Measurements from ENCODE around the gene SIPA1L3.
"Not testable (repeated sequence)": the region's sequence is repeated elsewhere in the genome, so short reads cannot be mapped to it uniquely, and the experiment has no call there.

SIPA1L3 gene

GRCh38 chr19:37920591-37921450 is 13.8 kb downstream of the SIPA1L3 start:
- DNase-seq (ENCODE audit: low read depth) = no peak

DNA sequence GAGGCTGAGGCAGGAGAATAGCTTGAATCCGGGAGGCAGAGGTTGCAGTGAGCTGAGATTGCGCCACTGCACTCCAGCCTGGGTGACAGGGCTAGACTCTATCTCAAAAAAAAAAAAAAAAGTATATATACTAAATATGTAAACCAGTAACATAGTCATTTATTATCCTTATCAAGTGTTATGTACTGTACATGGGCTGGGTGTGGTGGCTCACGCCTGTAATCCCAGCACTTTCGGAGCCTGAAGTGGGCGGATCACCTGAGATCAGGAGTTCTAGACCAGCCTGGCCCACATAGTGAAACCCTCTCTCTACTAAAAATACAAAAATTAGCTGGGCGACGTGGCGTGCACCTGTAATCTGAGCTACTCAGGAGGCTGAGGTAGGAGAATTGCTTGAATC is 17.6 kb downstream of the SIPA1L3 start:
- DNase-seq (ENCODE audit: low read depth) = not testable (repeated sequence)

DNA sequence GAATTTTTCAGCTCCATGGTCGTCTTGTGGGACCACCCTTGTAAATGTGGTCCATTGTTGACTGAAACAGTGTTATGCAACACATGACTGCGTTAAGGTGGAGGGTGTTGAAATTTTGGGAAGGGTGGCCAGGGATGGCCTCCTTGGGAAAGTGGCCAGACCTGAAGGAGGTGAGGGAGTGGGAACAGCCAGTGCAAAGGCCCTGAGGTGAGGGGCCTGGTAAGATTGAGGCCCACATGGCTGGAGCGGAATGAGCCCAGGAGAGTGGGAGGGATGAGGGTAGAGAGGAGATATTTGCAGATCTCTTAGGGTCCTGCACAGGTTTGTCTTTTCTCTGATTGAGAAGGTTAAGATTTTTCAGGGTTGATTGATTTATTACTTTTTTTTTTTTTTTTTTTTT is 18.2 kb downstream of the SIPA1L3 start:
- DNase-seq (ENCODE audit: low read depth) = no peak

GRCh38 chr19:37926255-37926654 is 19.2 kb downstream of the SIPA1L3 start:
- DNase-seq (ENCODE audit: low read depth) = no peak

DNA sequence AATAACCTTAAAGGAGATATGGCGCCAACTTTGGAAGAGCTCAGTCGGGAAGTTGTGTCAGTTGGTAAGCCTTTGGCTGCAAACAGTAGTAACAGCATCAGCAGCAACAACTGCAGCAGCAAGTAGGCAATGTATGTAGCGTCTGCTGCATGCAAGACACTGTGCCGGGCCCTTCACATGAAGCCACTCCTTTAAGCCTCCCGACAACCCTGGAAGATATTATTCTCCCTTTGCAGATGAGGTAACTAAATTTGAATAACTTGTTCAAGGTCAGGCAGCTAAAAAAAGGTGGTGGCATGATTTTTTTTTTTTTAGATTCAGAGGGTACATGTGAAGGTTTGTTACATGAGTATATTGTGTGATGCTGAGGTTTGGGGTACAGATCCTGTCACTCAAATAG is 19.7 kb downstream of the SIPA1L3 start:
- no peak for DNase-seq (ENCODE audit: low read depth)

- no peak for DNase-seq (ENCODE audit: low read depth)
Observed at GRCh38 chr19:37928527-37929286, 21.7 kb downstream of the SIPA1L3 start.

DNA sequence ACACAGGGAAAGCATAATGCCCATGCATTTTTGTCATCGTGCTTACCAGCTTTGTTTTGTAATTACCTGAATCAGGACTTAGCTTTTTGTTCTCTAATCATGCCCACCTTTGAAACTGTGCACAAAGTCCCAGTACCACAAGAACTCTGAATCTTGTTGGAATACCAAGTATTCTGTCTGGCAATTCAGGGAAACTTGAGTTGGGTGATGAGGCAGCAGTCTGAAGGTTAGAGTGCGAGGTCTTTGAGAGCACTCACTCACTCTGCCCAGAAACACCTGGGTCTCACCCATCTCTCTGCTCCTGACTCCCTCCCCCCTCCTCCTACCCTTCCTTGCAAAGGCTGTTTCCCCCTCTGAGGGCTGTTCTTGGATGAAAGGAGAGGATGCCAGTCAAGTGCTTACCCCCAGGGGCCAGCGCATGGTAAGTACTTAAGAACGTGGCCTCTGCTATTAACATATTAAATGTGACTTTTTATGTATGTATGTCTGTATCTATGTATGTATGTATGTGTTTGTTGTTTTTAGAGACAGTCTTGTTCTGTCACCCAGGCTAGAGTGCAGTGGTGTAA is 22.4 kb downstream of the SIPA1L3 start:
- DNase-seq (ENCODE audit: low read depth) = no peak

DNA sequence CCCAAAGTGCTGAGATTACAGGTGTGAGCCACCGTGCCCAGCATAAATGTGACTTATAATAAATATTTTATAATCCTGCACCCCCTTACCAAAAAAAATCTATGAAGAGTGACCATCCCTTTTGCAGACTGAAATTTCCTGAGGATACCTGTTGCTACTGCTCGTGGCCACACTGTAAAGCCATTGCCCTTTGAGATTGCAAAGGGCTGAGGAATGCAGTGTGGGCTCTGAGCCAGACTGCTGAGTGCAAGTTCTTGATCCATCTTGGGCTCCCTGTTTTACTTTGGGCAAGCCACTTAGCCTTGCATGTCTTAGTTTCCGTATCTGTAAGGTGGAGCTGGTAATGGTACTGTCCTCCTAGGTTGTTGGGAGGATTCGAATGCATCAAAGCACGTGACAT is 23.4 kb downstream of the SIPA1L3 start:
- DNase-seq (ENCODE audit: low read depth) = no peak

DNA sequence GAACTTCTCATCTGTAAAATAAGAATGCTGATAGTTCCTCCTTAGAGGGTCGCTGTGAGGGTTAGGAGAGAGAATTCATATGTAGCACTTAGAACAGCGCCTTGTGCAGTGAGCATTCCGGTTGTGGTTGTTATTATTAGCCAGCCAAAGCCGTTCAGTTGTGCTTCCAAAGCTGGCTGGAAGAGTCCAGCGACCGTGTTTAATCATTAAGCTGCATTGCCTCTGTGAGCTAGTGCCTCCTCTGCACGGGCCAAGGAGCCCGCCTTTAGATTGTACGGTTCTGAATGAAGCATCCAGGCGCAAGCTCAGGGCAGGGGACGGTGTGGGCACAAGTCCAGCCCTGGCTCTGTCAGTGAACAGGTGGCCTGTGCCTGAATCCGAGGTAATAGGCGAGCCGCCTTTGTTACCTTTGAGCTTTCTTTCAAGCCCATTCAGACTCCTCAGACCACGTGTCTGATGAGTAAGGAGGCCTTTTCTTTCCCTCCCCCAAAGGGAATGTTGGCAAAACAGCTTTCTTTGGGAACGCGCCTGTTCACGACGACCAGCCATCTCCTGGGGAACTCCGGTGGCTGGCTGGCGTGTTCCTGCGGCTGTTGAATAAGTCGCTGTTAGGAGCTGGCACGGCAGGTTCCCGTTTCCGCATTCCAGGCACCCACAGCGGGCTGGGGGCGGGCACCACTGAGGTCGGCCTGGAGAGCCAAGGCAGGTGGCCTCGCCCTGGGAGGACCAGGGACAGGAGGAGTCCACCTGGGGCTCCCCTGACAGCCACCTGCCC is 25.1 kb downstream of the SIPA1L3 start:
- DNase-seq (ENCODE audit: low read depth) = no peak

DNA sequence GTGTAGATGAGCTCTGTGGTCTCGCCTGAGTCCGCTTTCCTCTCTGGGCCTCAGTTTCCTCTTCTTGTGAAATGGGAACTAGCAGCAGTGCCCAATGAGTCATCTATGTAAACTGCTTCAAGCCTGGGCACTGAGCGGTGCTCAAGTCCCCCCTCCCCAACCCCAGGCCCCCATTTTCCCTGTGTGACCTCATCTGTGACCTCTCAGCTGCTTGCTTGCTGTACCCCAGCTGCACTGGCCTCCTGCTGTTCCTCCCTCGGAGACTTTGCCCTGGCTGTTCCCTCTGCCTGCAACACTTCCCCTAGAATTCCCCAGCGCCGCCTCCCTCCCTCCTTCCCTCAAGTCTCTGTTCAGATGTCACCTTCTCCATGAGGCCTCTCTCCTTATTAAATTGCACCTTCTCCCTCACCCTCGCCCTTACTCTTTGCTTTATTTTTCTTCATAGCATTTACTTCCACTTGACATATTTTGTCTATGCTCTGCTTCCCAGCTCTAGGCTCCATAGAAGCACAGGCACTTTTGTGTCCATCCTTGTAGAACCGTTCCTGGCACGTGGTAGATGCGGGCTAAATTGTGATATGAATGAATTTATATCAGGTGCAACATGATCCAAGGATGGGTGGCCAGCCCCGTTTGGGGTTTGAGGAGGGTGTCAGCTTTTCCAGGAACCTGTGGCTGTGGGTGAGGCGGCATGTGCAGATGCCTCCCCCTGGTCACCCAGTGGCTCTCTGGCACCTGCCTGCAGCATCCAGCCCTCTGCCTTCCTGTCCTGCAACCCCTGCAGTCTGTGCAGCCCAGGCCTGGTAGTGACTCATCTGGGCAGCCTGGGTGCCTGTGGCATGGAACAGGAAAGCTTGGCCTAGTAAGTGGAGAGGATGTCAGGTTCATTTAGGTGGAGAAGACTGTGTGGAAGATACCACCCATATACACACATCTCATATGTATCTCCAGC is 26.3 kb downstream of the SIPA1L3 start:
- no peak for DNase-seq (ENCODE audit: low read depth)

DNA sequence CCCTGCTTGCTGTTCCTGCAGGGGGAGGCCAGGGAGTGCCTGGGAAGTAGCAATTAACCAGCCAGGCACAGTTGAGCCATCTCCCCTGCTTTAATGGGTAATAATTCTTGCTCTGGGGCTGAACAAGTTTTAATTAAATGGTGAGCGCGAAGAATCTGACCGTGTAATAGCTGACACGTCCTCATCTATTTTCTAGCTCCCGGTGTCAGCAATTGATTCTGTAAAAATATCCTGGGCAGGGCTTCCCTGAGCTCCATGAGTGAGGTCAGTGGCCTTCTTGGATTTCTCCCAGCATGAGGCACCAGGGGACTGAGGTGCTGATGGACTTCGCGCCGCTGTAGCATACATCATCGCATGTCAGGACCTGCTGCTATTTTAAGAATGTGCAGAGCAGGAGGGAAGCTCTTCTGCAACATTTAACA is 26.9 kb downstream of the SIPA1L3 start:
- DNase-seq (ENCODE audit: low read depth) = no peak

GRCh38 chr19:37935341-37935740 is 28.3 kb downstream of the SIPA1L3 start:
- no peak for DNase-seq (ENCODE audit: low read depth)

DNA sequence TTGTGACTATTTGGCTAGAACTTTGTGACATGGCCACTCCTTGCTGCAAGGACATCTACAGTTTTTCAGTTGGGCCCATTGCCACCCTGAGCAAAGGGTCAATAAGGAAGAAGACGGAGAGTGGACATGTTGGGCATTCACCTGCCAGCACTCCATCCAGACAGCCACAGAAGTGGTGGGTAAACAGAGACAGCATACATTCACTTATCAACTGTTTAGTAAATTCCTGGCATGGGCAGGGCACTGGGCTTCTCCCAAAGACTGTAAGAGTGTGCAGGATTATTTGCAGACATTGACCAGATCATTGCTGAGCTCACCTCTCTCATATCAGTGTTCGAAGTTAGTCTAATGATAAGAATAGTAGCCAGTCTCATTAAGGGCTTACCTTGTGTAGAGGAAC is 29.2 kb downstream of the SIPA1L3 start:
- DNase-seq (ENCODE audit: low read depth) = no peak

- DNase-seq (ENCODE audit: low read depth) = no peak
Observed at GRCh38 chr19:37936886-37937285, 29.9 kb downstream of the SIPA1L3 start.

DNA sequence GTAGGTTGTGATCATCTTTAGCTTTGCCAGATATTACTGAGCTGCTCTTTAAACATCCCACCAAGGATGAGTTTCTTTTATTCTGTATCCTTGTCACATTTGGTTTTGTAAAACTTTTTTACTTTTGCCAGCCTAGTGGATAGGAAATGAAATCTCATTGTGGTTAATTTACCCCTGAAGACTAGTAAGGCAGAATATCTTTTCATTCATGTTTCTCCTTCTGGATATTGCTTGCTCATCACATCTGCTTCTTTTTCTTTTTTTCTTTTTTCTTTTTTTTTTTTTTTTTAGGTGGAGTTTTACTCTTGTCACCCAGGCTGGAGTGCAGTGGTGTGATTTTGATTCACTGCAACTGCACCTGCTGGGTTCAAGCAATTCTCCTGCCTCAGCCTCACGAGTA is 31.3 kb downstream of the SIPA1L3 start:
- no peak for DNase-seq (ENCODE audit: low read depth)

DNA sequence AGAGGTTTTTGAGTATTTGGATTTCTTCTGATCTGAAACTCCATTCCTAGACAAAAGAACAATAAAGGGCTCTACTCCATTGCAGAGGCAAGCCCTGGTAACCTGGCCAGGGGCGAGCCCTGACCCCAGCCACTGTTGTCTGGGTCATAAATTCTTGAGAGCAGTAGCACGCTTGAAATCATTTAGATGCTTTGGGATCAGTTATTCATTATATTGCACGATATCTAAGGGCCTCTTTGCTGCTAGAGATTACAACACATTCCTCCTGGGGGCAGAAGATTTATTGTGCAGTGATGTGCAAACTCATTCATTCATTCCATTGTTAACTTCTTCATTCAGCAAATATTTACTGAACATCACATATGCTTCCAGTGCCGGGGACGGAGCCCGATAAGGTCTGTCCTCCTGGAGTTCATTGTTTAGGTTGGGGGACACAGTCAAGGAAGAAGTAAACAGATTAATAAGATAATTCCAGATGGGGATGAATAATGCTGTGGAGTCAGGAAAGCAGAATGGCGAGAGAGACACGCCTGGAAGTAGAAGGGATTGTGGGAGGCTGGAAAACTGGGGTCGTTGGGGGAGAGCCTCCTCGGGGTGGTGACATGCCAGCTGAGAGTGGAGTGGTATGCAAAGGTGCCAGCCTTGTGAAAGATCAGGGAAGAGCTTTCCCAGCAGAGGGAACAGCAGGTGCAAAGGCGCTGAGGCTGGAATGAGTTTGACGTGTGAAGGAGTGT is 34.9 kb downstream of the SIPA1L3 start:
- DNase-seq (ENCODE audit: low read depth) = no peak

DNA sequence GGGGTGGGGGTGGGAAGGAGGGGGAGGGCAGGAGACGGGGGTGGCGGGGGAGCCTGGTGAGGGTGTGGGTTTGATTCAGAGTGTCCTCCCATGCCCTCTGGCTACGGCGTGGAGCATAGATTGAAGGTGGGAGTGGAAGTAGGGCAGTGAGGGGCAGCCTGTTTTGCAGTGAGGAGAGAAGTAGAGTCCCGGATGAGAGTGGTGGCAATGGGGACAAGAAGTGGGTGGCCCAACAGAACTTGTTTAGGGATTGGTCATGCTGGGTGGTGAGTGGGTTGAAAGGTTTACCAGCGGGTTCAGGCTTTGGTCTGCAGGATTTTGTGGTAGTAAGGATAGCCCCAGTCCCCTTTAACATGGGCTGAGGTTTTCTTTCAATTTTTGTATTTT is 35.5 kb downstream of the SIPA1L3 start:
- no peak for DNase-seq (ENCODE audit: low read depth)

DNA sequence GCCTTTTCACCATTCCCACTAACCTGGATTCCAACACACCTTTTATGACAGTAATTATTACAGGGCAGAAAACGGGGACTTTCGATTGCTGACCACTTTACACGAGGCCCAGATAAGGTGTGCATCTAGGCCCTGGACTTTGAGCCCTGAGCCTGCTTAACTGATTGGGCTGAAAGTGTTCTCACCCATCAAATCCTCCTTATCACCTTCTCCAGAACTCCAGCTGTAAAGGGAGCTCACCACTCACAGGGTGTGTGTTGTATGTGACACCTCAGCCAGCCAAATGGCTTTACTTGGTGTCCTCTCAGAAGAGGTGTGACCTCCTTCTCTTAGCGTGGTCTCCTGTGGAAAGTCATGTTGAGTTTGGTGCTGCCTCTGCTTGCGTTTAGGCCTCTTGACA is 36.5 kb downstream of the SIPA1L3 start:
- no peak for DNase-seq (ENCODE audit: low read depth)

DNA sequence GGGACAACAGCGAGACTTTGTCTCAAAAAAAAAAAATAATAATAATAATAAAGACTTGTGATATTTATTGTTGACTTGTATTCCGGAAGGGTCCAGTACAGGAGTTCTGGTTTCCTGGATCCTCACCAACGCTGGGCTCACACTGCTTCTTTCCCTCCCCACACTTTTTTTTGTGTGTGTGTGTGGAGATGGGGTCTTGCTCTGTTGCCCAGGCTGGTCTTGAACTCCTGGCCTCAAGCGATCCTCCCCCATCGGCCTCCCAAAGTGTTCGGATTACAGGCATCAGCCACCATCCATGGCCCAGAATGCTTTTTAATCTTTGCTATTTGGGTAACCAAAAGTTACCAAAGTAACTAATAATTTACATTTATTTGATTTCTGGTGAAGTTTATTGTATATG is 39.1 kb downstream of the SIPA1L3 start:
- DNase-seq (ENCODE audit: low read depth) = no peak

DNA sequence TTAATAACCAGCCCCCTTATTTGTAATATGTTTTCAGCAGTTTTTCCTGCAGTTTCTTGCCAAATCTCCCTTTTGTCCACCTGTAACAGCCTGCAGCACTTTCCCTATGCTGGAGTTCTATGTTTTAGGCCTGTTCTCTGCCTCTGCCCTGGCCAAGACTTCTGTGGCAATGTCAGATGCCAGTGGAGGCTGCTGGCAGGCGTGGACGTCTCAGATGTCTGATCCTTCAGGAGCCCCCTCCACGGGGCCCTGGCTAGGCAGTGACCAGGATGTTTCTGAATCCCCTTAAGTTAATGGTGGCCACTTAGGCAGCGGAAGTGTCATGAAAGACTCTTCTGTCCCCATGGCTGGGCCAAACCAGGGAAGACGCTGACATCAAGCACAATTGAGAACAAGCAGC is 40.8 kb downstream of the SIPA1L3 start:
- DNase-seq (ENCODE audit: low read depth) = no peak

Data from activated T-helper 9 cell treated with anti-CD3 and anti-CD28 coated beads, Interleukin-2, amount 50 U/mL, for 16 hours (primary cell).